GM11168 (cell line): ENCODE data around the gene MMP14.

Source experiments
- in situ Hi-C: fragments of 300-500 bp; cut with MboI; formaldehyde crosslinking; loops from one replicate; pipeline ENCODE4 v1.12.0; 2022; ENCODE audit warnings: low sequenced_read_pairs; ENCODE audit not compliant: unreplicated experiment

The MMP14 gene

DNA sequence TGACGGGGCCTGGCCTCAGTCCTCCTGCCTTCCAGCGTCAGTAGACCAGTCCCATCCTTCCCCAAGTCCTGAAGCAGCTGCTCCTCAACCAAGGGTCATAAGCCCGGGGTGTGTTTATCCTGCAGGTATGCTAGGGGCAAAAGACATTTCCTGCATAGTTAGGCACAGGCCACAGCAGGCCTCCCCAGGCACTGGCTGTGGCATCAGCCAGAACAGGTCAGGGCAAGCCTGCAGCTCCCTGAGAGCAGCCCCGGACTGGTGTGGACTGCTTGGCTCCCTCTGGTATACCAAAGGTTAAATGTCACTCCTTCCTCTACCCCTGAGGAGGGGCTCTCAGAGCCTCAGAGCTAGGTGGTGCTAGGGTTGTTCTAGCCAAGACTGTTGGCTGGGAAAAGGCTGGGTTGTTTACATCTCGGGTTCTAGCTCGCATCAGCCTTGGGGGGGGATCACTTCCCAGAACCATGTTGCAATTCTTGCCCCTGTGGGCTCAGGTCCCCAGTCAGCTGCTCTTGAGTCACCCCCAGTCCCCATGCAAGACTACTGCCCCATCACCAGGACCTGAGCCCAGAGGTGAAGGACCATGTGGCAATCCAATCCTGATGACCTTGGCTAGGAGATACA is 2.9 kb downstream of the MMP14 start:
- in situ Hi-C loops, result no loop called here

DNA sequence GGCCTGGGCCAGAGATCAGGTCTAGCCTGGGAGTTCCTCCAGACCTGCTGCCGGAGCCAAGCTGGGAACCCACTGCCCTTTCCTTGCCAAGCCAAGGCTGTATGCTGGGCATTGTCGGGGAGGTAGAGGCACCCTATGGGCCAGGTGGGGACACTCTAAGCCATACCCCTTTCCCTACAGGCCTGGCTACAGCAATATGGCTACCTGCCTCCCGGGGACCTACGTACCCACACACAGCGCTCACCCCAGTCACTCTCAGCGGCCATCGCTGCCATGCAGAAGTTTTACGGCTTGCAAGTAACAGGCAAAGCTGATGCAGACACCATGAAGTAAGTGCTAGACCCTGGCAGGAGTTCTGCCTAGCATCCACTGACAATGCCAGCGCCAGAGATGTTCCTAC is 4.9 kb downstream of the MMP14 start:
- in situ Hi-C loops, result loop anchor here (10.0 kb wide), 1 partner anchor 267 kb away; no protein-coding TSS in a partner anchor

DNA sequence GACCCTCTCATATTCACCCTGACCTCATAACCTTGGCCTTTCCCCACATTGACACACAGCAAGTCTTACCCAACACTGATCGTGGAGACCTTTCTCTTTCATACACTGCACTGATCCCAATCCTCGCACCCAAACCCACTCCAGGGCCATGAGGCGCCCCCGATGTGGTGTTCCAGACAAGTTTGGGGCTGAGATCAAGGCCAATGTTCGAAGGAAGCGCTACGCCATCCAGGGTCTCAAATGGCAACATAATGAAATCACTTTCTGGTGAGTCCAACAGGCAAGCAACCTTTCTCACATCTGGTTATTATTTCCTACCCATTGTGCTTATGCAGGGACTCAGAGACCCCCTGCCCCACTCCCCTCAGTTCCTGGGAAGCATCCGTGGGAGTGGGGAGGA is 5.4 kb downstream of the MMP14 start:
- in situ Hi-C loops, result loop anchor here (10.0 kb wide), 1 partner anchor 267 kb away; no protein-coding TSS in a partner anchor

DNA sequence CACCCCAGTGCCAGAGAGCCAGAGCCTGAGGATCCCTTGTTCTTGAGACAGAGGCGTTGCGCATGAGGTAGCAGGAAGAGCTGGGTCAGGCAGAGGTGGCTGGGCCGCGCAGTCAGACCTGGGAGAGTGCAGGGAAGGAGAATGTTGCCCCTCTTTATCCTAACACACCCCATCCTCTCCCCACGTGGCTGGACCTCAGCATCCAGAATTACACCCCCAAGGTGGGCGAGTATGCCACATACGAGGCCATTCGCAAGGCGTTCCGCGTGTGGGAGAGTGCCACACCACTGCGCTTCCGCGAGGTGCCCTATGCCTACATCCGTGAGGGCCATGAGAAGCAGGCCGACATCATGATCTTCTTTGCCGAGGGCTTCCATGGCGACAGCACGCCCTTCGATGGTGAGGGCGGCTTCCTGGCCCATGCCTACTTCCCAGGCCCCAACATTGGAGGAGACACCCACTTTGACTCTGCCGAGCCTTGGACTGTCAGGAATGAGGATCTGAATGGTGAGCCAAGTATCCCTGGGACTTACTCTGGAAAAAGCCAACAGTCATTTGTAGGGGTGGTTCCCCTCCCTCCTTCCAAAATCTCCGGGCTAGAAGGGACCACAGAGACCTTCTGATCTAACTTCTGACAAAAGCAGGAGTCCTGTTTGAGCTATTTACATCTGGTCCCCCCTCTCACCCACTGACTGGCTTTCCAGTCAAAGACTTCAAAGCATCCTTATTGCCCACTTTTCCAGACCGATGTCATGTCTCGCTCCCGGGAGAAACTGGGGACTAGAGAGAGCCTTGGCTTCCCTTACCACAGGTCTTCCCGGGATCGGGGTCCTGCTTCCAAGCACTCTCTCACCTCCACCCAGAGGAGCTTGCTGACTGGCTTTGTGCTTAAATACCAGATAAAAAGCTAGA is 6.1 kb downstream of the MMP14 start:
- in situ Hi-C loops, result loop anchor here (10.0 kb wide), 1 partner anchor 268 kb away; no protein-coding TSS in a partner anchor

DNA sequence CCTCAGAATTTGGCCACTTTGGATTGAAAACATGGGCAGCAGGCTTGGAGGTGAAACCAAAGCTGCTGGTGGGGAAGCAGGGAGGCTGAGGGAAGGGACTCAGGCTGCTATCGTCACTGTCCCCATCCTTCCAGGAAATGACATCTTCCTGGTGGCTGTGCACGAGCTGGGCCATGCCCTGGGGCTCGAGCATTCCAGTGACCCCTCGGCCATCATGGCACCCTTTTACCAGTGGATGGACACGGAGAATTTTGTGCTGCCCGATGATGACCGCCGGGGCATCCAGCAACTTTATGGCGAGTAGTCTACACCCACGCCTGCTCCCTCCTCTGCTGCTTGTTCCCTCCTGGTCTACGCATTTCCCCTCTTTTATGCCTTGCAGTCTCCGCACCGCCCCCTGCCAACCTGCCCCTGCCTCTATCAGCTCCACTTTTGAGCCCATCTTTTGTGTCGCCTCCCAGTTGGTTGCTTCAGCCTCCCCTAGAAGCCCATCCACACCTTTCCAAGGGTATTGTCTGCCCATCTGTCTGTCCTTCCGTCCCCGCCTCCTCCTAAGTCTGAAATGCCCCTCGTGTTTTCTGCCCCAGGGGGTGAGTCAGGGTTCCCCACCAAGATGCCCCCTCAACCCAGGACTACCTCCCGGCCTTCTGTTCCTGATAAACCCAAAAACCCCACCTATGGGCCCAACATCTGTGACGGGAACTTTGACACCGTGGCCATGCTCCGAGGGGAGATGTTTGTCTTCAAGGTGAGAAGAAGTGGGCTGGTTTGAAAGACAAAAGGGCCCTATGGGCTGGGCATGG is 6.9 kb downstream of the MMP14 start:
- in situ Hi-C loops, result loop anchor here (10.0 kb wide), 1 partner anchor 269 kb away; no protein-coding TSS in a partner anchor

GRCh38 chr14:22844221-22845102 is 8.1 kb downstream of the MMP14 start:
- in situ Hi-C loops, result loop anchor here (10.0 kb wide), 1 partner anchor 270 kb away; no protein-coding TSS in a partner anchor

- in situ Hi-C loops, result loop anchor here (10.0 kb wide), 1 partner anchor 270 kb away; no protein-coding TSS in a partner anchor
Observed at GRCh38 chr14:22845103-22845394, 8.7 kb downstream of the MMP14 start.

DNA sequence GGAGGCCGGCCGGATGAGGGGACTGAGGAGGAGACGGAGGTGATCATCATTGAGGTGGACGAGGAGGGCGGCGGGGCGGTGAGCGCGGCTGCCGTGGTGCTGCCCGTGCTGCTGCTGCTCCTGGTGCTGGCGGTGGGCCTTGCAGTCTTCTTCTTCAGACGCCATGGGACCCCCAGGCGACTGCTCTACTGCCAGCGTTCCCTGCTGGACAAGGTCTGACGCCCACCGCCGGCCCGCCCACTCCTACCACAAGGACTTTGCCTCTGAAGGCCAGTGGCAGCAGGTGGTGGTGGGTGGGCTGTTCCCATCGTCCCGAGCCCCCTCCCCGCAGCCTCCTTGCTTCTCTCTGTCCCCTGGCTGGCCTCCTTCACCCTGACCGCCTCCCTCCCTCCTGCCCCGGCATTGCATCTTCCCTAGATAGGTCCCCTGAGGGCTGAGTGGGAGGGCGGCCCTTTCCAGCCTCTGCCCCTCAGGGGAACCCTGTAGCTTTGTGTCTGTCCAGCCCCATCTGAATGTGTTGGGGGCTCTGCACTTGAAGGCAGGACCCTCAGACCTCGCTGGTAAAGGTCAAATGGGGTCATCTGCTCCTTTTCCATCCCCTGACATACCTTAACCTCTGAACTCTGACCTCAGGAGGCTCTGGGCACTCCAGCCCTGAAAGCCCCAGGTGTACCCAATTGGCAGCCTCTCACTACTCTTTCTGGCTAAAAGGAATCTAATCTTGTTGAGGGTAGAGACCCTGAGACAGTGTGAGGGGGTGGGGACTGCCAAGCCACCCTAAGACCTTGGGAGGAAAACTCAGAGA is 9.6 kb downstream of the MMP14 start:
- in situ Hi-C loops, result loop anchor here (10.0 kb wide), 1 partner anchor 271 kb away; no protein-coding TSS in a partner anchor

DNA sequence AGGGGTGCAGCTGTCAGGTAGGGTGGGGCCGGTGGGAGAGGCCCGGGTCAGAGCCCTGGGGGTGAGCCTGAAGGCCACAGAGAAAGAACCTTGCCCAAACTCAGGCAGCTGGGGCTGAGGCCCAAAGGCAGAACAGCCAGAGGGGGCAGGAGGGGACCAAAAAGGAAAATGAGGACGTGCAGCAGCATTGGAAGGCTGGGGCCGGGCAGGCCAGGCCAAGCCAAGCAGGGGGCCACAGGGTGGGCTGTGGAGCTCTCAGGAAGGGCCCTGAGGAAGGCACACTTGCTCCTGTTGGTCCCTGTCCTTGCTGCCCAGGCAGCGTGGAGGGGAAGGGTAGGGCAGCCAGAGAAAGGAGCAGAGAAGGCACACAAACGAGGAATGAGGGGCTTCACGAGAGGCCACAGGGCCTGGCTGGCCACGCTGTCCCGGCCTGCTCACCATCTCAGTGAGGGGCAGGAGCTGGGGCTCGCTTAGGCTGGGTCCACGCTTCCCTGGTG is 10.5 kb downstream of the MMP14 start:
- in situ Hi-C loops, result loop anchor here (10.0 kb wide), 1 partner anchor 272 kb away; no protein-coding TSS in a partner anchor

GRCh38 chr14:22847661-22848341 is 11.4 kb downstream of the MMP14 start:
- in situ Hi-C loops, result loop anchor here (10.0 kb wide), 1 partner anchor 273 kb away; no protein-coding TSS in a partner anchor

GRCh38 chr14:22848351-22849164 is 12.2 kb downstream of the MMP14 start:
- in situ Hi-C loops, result loop anchor here (10.0 kb wide), 1 partner anchor 274 kb away; no protein-coding TSS in a partner anchor

- in situ Hi-C loops, result loop anchor here (10.0 kb wide), 1 partner anchor 275 kb away; no protein-coding TSS in a partner anchor
Observed at GRCh38 chr14:22849212-22849819, 12.9 kb downstream of the MMP14 start.

DNA sequence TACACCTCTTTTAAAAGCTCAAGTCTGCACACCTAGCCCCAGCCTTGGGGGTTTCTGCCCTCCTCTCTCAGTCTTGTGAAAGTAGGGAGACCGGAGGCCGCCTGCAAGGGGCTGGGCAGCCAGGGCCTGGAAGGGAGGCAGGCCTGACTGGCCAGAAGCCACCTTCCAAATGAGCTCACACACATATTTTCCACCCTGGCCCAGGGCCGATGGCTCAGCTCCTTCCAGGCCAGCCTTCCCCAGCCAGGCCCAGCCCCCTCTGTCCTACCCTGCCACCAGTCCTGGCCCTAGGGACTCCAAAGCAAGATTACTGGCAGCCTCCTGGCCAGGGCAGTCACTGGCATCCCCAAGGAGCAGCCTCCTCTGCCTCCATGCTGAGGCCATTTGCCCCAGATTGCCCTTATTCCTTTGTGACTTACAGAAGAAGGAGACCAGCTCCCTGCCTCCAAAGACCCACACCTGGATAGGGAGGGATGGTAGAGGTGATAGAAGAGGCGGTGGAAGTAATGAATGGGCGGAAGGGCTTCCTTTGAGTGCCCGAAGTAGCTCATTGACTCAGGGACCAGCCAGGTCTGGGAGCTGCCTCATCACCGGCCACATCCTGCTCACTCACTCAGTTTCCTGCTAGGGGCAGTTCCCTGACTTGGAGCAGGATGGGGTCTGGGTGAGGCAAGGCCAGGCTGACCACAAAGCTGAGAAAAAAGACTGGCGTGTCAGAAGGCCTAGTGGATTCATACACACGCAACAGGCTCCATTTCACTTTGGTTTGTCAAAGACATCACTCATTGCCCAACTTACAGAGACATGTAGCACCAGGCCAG is 14.8 kb downstream of the MMP14 start:
- in situ Hi-C loops, result loop anchor here (25.0 kb wide), 1 partner anchor 464 kb away; no protein-coding TSS in a partner anchor

DNA sequence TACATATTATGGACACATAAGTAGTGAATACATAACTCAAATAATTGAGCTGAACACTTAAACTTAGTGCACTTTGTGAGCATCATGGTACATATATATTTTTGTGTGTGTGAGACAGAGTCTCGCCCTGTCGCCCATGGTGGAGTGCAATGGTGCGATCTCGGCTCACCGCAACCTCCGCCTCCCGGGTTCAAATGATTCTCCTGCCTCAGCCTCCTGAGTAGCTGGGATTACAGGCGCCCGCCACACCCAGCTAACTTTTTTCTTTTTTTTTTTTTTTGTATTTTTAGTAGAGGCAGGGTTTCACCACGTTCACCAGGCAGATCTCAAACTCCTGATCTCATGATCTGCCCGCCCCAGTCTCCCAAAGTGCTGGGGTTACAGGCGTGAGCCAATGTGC is 15.8 kb downstream of the MMP14 start:
- in situ Hi-C loops, result loop anchor here (25.0 kb wide), 1 partner anchor 465 kb away; no protein-coding TSS in a partner anchor

DNA sequence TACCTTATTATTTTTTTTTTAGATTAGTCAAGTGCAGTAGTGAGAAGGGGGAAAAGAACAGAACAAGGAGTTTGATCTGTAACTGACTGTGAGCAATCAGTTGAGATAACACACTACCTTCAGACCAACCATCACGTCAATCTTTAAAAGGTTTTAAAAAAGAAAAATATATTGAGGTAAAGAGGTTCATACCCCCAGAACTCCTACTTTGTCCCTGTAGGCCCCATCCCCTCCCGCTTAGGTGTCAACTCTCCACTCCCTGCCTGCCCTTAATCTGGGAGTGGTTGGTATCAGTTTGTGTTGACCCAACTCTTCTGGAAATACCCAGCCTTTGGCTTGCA is 16.2 kb downstream of the MMP14 start:
- in situ Hi-C loops, result loop anchor here (25.0 kb wide), 1 partner anchor 465 kb away; no protein-coding TSS in a partner anchor
